Spleen (tissue), 7 donors: ENCODE results near the gene LGR6.

Experiments used
- CTCF ChIP-seq, 11 experiments: fragments of 200-600 bp in 7 of 11; fragments of 450-650 bp in 4 of 11; sonication (generic) in 4 of 11; IDR thresholded peaks in 8 of 11; conservative IDR thresholded peaks in 3 of 11; 1 replicate in 7 of 11; 2 replicates in 4 of 11; pipeline versions ENCODE4 v1.4.0 to v1.8.0; 2016 to 2021; ENCODE audit warnings: antibody characterized with exemption in 11 of 11, inconsistent platforms in 4 of 11, mild to moderate bottlenecking in 1 of 11
- POLR2A ChIP-seq, 3 donors: fragments of 450-650 bp; IDR thresholded peaks; one replicate each; pipeline ENCODE4 v1.5.1; 2017; ENCODE audit warnings: antibody characterized with exemption in 3 of 3, mild to moderate bottlenecking in 1 of 3
- donor health status: DM: no; HTN: no; CAD: no; lungs with moderate emphysema.
- donor health status: DM: no; HTN: no; CAD: no.
- donor health status: DM: no; HTN: no; CAD: no.

- TF ChIP-seq POLR2A (IDR thresholded peaks at IDR 0.05) (no peak), CTCF (IDR thresholded peaks at IDR 0.05 in 8 of 11, conservative IDR thresholded peaks at IDR 0.05 in 3 of 11) (peak in 9 of 11 experiments; percentile 26 to 76 (median 57))
These were observed 38.7 kb upstream of the LGR6 start for GRCh38 chr1:202154766-202155477.
